ENCODE results near the gene INO80B. TPM values are rescaled to one million over a fixed set of nuclear protein-coding genes. Genes with fewer than 3 reads are reported as not detected.

The INO80B gene
- total RNA-seq, 1 experiment from 2014 or later, result 34.2 TPM

- TF ChIP-seq, protein P1, sequence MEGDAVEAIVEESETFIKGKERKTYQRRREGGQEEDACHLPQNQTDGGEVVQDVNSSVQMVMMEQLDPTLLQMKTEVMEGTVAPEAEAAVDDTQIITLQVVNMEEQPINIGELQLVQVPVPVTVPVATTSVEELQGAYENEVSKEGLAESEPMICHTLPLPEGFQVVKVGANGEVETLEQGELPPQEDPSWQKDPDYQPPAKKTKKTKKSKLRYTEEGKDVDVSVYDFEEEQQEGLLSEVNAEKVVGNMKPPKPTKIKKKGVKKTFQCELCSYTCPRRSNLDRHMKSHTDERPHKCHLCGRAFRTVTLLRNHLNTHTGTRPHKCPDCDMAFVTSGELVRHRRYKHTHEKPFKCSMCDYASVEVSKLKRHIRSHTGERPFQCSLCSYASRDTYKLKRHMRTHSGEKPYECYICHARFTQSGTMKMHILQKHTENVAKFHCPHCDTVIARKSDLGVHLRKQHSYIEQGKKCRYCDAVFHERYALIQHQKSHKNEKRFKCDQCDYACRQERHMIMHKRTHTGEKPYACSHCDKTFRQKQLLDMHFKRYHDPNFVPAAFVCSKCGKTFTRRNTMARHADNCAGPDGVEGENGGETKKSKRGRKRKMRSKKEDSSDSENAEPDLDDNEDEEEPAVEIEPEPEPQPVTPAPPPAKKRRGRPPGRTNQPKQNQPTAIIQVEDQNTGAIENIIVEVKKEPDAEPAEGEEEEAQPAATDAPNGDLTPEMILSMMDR (conservative IDR thresholded peaks at IDR 0.05), result no peak
- TF ChIP-seq EZH2 (IDR thresholded peaks at IDR 0.05; ENCODE audit: low read depth), result no peak
- intact Hi-C loops (cut with micrococcal nuclease; ENCODE audit: unreplicated experiment), result no loop called here
- no TSS peak for BruUV-seq (replicated peaks)
- peaks cover 41% of the 10 kb centered on the region for H4K20me1 ChIP-seq (ENCODE audit: insufficient read depth)
- DNase-seq, result no peak
- H3K36me3 ChIP-seq (ENCODE audit: low read depth), result peaks cover 10% of the 10 kb centered on the region; the same call in 1 of the 2 replicates
- POLR2A ChIA-PET (ENCODE audit: unreplicated experiment), result no interaction called here
- H3K79me2 ChIP-seq (ENCODE audit: low read depth), result peaks cover 45% of the 10 kb centered on the region
- H3F3A ChIP-seq (ENCODE audit: insufficient read depth, low read depth), result peaks cover 6% of the 10 kb centered on the region
- peaks cover 7% of the 10 kb centered on the region; the same call in 1 of the 2 replicates for H3K4me1 ChIP-seq (replicated peaks; ENCODE audit: insufficient read depth)
- CTCF ChIA-PET, result no interaction called here
- no peak overlapping the region for H3K4me3 ChIP-seq
- no peak overlapping the region for H3K4me2 ChIP-seq
- no peaks in the 10 kb centered on the region for H3K9me3 ChIP-seq (ENCODE audit: insufficient read depth, low read depth)
- no peak overlapping the region for H2AFZ ChIP-seq
- H3K27me3 ChIP-seq (ENCODE audit: insufficient read depth, low read depth), result no peaks in the 10 kb centered on the region
- H3K27ac ChIP-seq, result no peak overlapping the region
- H3K9me2 ChIP-seq (ENCODE audit: insufficient read depth), result no peaks in the 10 kb centered on the region
Measured at GRCh38 chr2:74436111-74436805, 18.6 kb upstream of the INO80B start.

- intact Hi-C loops (cut with micrococcal nuclease; ENCODE audit: unreplicated experiment), result no loop called here
- no peaks in the 10 kb centered on the region for H3K27me3 ChIP-seq (ENCODE audit: insufficient read depth, low read depth)
- no peak overlapping the region for H3K27ac ChIP-seq
- DNase-seq, result no peak
- BruUV-seq (replicated peaks), result no TSS peak
- H2AFZ ChIP-seq, result no peak overlapping the region
- POLR2A ChIA-PET (ENCODE audit: unreplicated experiment), result no interaction called here
- peaks cover 41% of the 10 kb centered on the region for H4K20me1 ChIP-seq (ENCODE audit: insufficient read depth)
- H3K9me3 ChIP-seq (ENCODE audit: insufficient read depth, low read depth), result no peaks in the 10 kb centered on the region
- peaks cover 7% of the 10 kb centered on the region; the same call in 1 of the 2 replicates for H3K4me1 ChIP-seq (replicated peaks; ENCODE audit: insufficient read depth)
- peaks cover 45% of the 10 kb centered on the region for H3K79me2 ChIP-seq (ENCODE audit: low read depth)
- no peak overlapping the region for H3K4me2 ChIP-seq
- no peak overlapping the region for H3K4me3 ChIP-seq
- peaks cover 14% of the 10 kb centered on the region for H3F3A ChIP-seq (ENCODE audit: insufficient read depth, low read depth)
- CTCF ChIA-PET, result no interaction called here
- H3K9me2 ChIP-seq (ENCODE audit: insufficient read depth), result no peaks in the 10 kb centered on the region
- H3K36me3 ChIP-seq (ENCODE audit: low read depth), result peaks cover 4% of the 10 kb centered on the region; the same call in 1 of the 2 replicates
- no peak for TF ChIP-seq EZH2 (IDR thresholded peaks at IDR 0.05; ENCODE audit: low read depth)
- TF ChIP-seq, protein P1 (conservative IDR thresholded peaks at IDR 0.05), result no peak
Measured at GRCh38 chr2:74436848-74437695, 17.8 kb upstream of the INO80B start.

GRCh38 chr2:74438248-74438647 is 16.6 kb upstream of the INO80B start:
- no peak for TF ChIP-seq EZH2 (IDR thresholded peaks at IDR 0.05; ENCODE audit: low read depth)
- TF ChIP-seq, protein P1 (conservative IDR thresholded peaks at IDR 0.05), result no peak
- Histone ChIP-seq H4K20me1 (ENCODE audit: insufficient read depth) (peaks cover 41% of the 10 kb centered on the region), H3K27me3 (ENCODE audit: insufficient read depth, low read depth) (no peaks in the 10 kb centered on the region), H3K4me2 (no peak overlapping the region), H3K36me3 (ENCODE audit: low read depth) (0 out of 2 replicates have a peak, but pooled peaks cover 4% of the 10 kb centered on the region), H3K4me3 (no peak overlapping the region), H3K9me3 (ENCODE audit: insufficient read depth, low read depth) (no peaks in the 10 kb centered on the region), H3K4me1 (replicated peaks; ENCODE audit: insufficient read depth) (peaks cover 10% of the 10 kb centered on the region; the same call in 1 of the 2 replicates), H3K79me2 (ENCODE audit: low read depth) (peaks cover 45% of the 10 kb centered on the region), H3K27ac (no peak overlapping the region), H3K9me2 (ENCODE audit: insufficient read depth) (no peaks in the 10 kb centered on the region), H3F3A (ENCODE audit: insufficient read depth, low read depth) (peaks cover 23% of the 10 kb centered on the region), H2AFZ (no peak overlapping the region)
- ChIA-PET CTCF (no interaction called here), POLR2A (ENCODE audit: unreplicated experiment) (interaction anchor here (0.6 kb wide), 1 partner anchor 37 kb away, joined by 10 read pairs; no protein-coding TSS in a partner anchor)
- intact Hi-C loops (cut with micrococcal nuclease; ENCODE audit: unreplicated experiment), result no loop called here
- BruUV-seq (replicated peaks), result no TSS peak
- DNase-seq, result no peak

Data from PC-9 (cell line).